Pancreas (tissue), 10 donors: ENCODE results near the gene RPRD1A. TPM values are rescaled to one million over a fixed set of nuclear protein-coding genes. Genes with fewer than 3 reads are reported as not detected.

Experiments used
- ATAC-seq, 4 donors: fragments of 200-7000 bp; cut with Tn5 transposase; one replicate each; pipeline versions ENCODE4 v1.8.0 to v1.9.1; 2020; ENCODE audit warnings: mild to moderate bottlenecking in 4 of 4, moderate library complexity in 4 of 4
- DNase-seq, 6 donors: peaks; one replicate each; pipeline ENCODE4 v3.0.0-alpha.2; 2020
- FAIRE-seq: peaks from 2 replicates; lab custom pipeline; 2012; peaks lifted over from hg19 to GRCh38; lab: Jason Lieb, UNC
- H3K27ac ChIP-seq, 4 donors: fragments of 200-600 bp; sonication (generic); 1 replicate in 3 of 4; 2 replicates in 1 of 4; pipeline versions ENCODE4 v1.5.0 to v1.8.0; 2020
- H3K27me3 ChIP-seq, 4 donors: fragments of 200-600 bp; one replicate each; pipeline ENCODE4 v1.8.0; 2021
- H3K36me3 ChIP-seq, 3 donors: fragments of 200-600 bp; sonication (generic) in 1 of 3; one replicate each; pipeline versions ENCODE4 v1.5.0 to v1.8.0; 2020 to 2021
- H3K4me1 ChIP-seq, 3 donors: fragments of 200-600 bp; one replicate each; pipeline ENCODE4 v1.8.0; 2021
- H3K4me3 ChIP-seq, 4 donors: fragments of 200-600 bp; sonication (generic) in 2 of 4; one replicate each; pipeline versions ENCODE4 v1.5.0 to v1.8.0; 2020 to 2021
- H3K9me3 ChIP-seq, 4 donors: fragments of 200-600 bp; one replicate each; pipeline ENCODE4 v1.8.0; 2021
- CTCF ChIP-seq, 4 donors: fragments of 200-600 bp; sonication (generic) in 3 of 4; IDR thresholded peaks; one replicate each; pipeline versions ENCODE4 v1.5.0 to v1.8.0; 2021; ENCODE audit warnings: antibody characterized with exemption in 4 of 4
- WGBS, 2 donors: extraction: QIAGEN DNeasy Blood & Tissue Kit; methylation state at CpG; one replicate each; pipeline ENCODE4 v1.1.7; 2013; 5-methylcytosine and 5-hydroxymethylcytosine counted together
- intact Hi-C, 3 donors: fragments of 100-400 bp; cut with DNase I; formaldehyde crosslinking; loops; one replicate each; pipeline versions ENCODE4 v1.11.1 to v1.14.2; 2022
- polyA plus RNA-seq, 2 donors: library from polyadenylated mRNA; stranded (reverse); fragments of 200-250 nt; gene quantifications; one replicate each; pipeline ENCODE4 v1.2.3, GENCODE V29; 2013
- total RNA-seq, 6 donors: library from RNA; stranded (reverse); fragmentation: NEBNext Ultra II Directional in 4 of 6; extraction: Animal tissue kit (Norgen Biotek cat#: 25700) in 4 of 6; gene quantifications; one replicate each; pipeline versions ENCODE4 v1.2.1 to v1.2.4, GENCODE V29; 2021 to 2023
- donor health status: healthy with polysubstance abuse.
- donor health status: DM: no; HTN: no; CAD: no; lungs with moderate emphysema.
- donor health status: DM: no; HTN: no; CAD: no.
- donor health status: control.
- donor health status: control.
- donor health status: Bipolar disorder and iron deficiency.
- donor health status: DM: yes; HTN: yes; CAD: no.
- donor health status: DM: no; HTN: no; CAD: no.
- donor health status: DM: no; HTN: no; CAD: no.
- donor health status: DM: yes; HTN: yes; CAD: no.

The RPRD1A gene
- total and polyA plus RNA-seq, 8 donors: 14.0 to 30.9 (median 21.9) TPM

GRCh38 chr18:35949090-35949489, 118.3 kb downstream of the RPRD1A start:
- FAIRE-seq (no peak), DNase-seq (no peak), ATAC-seq (no peak)
- Histone ChIP-seq H3K27me3 (no peaks in the 10 kb centered on the region), H3K27ac (no peak overlapping the region), H3K4me1 (no peaks in the 10 kb centered on the region), H3K36me3 (no peaks in the 10 kb centered on the region), H3K9me3 (no peaks in the 10 kb centered on the region), H3K4me3 (no peak overlapping the region)
- intact Hi-C loops: loop anchor here in 2 of 3 donors (5.0 to 10.0 kb wide), 2 partner anchors 194 to 562 kb away; no protein-coding TSS in a partner anchor
- 38 to 43% methylated on average over 6 of the region's 6 CpGs for WGBS, 2 donors
- no peak for TF ChIP-seq CTCF (IDR thresholded peaks at IDR 0.05)

GRCh38 chr18:35948080-35948479, 119.3 kb downstream of the RPRD1A start:
- 64 to 81% methylated on average over 3 of the region's 3 CpGs for WGBS, 2 donors
- DNase-seq (no peak), FAIRE-seq (no peak), ATAC-seq (no peak)
- no peak for TF ChIP-seq CTCF (IDR thresholded peaks at IDR 0.05)
- H3K27ac ChIP-seq: no peak overlapping the region
- H3K9me3 ChIP-seq: no peaks in the 10 kb centered on the region
- intact Hi-C loops: loop anchor here in 2 of 3 donors (5.0 to 10.0 kb wide), 2 partner anchors 193 to 561 kb away; no protein-coding TSS in a partner anchor
- H3K36me3 ChIP-seq: no peaks in the 10 kb centered on the region
- no peaks in the 10 kb centered on the region for H3K4me1 ChIP-seq
- no peak overlapping the region for H3K4me3 ChIP-seq
- no peaks in the 10 kb centered on the region for H3K27me3 ChIP-seq

DNA sequence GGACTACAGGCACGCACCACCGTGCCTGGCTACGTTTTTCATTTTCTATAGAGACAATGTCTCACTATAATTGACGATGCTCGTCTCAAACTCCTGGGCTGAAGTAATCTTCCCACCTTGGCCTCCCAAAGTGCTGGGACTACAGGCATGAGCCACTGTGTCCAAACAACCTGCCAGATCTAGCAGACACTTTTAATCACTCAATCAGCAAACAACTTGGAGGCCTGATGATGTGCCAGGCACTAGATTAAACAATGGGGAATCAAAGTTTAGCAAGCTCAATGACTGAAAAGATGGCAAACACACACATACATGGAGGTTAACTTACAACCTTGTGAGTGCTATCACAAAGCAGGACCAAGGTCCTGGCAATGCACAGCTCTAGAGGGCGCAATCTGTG, 124.7 kb downstream of the RPRD1A start:
- Histone ChIP-seq H3K4me1 (no peaks in the 10 kb centered on the region), H3K9me3 (no peaks in the 10 kb centered on the region), H3K27ac (no peak overlapping the region), H3K27me3 (no peaks in the 10 kb centered on the region), H3K36me3 (no peaks in the 10 kb centered on the region), H3K4me3 (no peak overlapping the region)
- intact Hi-C loops: loop anchor here in 2 of 3 donors (10.0 kb wide), 1 partner anchor 188 kb away; no protein-coding TSS in a partner anchor
- DNase-seq: no peak
- WGBS, 2 donors: 69 to 79% methylated on average over 6 of the region's 6 CpGs
- FAIRE-seq: no peak
- no peak for TF ChIP-seq CTCF (IDR thresholded peaks at IDR 0.05)
- no peak for ATAC-seq

GRCh38 chr18:35942133-35942532, 125.2 kb downstream of the RPRD1A start:
- TF ChIP-seq CTCF (IDR thresholded peaks at IDR 0.05): no peak
- DNase-seq (no peak), FAIRE-seq (no peak), ATAC-seq (no peak)
- intact Hi-C loops: loop anchor here in 2 of 3 donors (10.0 kb wide), 1 partner anchor 187 kb away; no protein-coding TSS in a partner anchor
- H3K27me3 ChIP-seq: no peaks in the 10 kb centered on the region
- no peak overlapping the region for H3K4me3 ChIP-seq
- no peaks in the 10 kb centered on the region for H3K4me1 ChIP-seq
- no peaks in the 10 kb centered on the region for H3K36me3 ChIP-seq
- H3K27ac ChIP-seq: no peak overlapping the region
- H3K9me3 ChIP-seq: no peaks in the 10 kb centered on the region

DNA sequence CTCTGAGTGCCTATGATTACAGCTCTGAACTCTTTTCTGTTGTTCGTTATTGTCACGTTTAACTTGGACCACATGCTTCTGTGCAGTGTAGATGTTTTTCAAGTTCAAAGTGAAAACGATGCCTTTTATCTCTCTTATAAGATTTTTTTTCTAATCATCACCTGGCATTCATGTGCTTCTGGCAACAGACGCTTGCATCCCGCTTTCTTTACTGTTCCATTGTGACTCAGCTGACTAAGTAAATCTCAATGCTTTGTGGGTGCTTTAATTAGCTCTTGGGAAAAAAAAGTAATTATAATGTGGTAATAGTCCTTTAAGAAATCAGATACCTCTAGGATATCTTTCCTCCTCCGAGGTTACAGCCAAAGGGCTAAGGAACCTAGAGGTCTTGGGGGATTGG, 126.1 kb downstream of the RPRD1A start:
- Histone ChIP-seq H3K27ac (no peak overlapping the region), H3K9me3 (no peaks in the 10 kb centered on the region), H3K4me1 (no peaks in the 10 kb centered on the region), H3K36me3 (no peaks in the 10 kb centered on the region), H3K27me3 (no peaks in the 10 kb centered on the region), H3K4me3 (no peak overlapping the region)
- no peak for TF ChIP-seq CTCF (IDR thresholded peaks at IDR 0.05)
- intact Hi-C loops: loop anchor here in 2 of 3 donors (10.0 kb wide), 1 partner anchor 186 kb away; no protein-coding TSS in a partner anchor
- WGBS, 2 donors: 47 to 58% methylated on average over 6 of the region's 6 CpGs
- FAIRE-seq (no peak), DNase-seq (no peak), ATAC-seq (no peak)
